HG03354 (cell line): ENCODE measurements around the gene NAA25.
"Not testable (repeated sequence)": the region's sequence is repeated elsewhere in the genome, so short reads cannot be mapped to it uniquely, and the experiment has no call there.

ENCODE experiments used
- ATAC-seq: cut with Tn5 transposase; IDR thresholded peaks from one replicate; pipeline ENCODE4 v1.9.1; 2021; ENCODE audit warnings: mild to moderate bottlenecking; ENCODE audit not compliant: unreplicated experiment, poor library complexity, severe bottlenecking

Gene NAA25

GRCh38 chr12:112087851-112088250 lies 20.7 kb downstream of the NAA25 start:
- ATAC-seq = no peak

GRCh38 chr12:112087055-112087850 lies 21.3 kb downstream of the NAA25 start:
- no peak for ATAC-seq

- ATAC-seq = no peak
Measured at GRCh38 chr12:112066566-112066965, 42.0 kb downstream of the NAA25 start.

GRCh38 chr12:112063273-112063672 lies 45.3 kb downstream of the NAA25 start:
- no peak for ATAC-seq

DNA sequence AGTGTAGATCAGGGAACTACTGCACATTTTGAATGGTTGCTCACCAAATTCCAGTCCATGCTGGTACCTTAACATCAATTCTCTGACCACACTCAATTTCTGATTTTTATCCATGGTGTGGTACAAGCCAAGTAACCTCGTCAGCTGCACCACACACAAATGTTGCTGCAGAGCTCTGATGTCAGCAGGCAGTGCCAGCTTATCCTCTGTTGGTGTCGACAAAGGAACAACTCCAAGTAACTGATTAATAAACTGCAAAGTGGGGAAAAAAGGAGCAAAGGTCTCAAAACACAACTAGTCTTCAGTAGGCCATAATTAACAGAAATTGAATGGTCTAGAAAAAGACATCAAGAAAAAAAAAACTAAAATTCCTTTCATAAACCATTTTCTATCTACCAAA lies 47.4 kb downstream of the NAA25 start:
- ATAC-seq = no peak

- no peak for ATAC-seq
Measured at GRCh38 chr12:112049351-112049750, 59.2 kb downstream of the NAA25 start.

DNA sequence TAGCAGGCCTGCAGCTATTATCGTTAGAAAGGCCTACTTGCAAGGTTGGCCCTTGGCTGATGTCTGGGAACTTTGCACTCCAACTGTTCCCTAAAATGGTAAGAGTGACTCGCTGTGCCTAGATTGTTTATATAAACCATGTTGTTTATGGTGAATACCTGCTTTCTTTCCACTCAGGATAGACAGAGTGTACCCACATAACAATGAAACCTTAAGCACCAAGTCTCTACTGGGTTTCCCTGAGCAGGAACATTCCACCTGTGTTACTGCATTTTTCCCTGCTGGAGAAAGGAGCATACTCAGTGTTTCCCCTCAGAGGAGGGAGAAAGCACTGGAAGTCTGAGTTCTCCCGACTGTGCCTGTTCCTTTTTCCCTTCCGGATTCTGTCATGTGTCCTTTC lies 62.6 kb downstream of the NAA25 start:
- ATAC-seq = no peak

DNA sequence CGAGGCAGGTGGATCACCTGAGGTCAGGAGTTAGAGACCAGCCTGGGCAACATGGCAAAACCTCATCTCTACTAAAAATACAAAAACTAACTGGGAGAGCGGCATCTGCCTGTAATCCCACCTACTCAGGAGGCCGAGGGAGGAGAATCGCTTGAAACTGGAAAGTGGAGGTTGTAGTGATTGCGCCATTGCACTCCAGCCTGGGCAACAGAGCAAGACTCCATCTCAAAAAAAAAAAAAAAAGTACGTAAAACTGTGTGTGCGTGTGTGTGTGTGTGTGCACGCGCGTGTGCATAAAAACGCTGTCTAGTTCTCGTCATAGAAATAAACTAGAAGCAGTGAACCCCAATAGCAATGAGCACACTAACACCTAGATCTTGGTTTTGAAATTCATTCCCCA lies 72.0 kb downstream of the NAA25 start:
- not testable (repeated sequence) for ATAC-seq

DNA sequence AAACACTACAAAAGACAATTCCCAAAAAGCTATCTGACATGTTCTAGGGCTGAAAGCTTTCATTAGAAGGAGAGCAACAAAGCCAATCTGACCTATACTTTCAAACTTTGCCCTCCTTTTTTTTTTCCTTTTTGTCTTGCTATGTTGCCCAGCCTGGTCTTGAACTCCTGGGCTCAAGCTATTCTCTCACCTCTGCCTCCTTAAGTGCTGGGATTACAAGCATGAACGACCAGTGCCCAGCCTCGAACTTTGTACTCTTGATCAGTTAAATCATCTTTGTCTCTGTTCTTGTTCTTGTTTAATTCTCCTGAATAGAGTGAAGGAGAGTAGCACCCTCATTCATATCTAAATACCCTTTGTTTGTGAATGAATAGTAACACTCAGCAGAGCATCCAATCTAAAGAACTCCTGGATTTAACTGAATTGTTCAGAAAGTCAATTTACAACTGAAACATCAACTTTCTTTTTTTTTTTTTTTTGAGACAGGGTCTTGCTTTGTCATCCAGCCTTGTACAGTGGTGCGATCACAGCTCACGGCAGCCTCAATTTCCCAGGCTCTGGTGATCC lies 73.3 kb downstream of the NAA25 start:
- no peak for ATAC-seq

- no peak for ATAC-seq
Measured at GRCh38 chr12:112032292-112032691, 76.3 kb downstream of the NAA25 start.

- ATAC-seq = no peak
Measured at GRCh38 chr12:112031472-112031871, 77.1 kb downstream of the NAA25 start.

- no peak for ATAC-seq
Measured at GRCh38 chr12:112029301-112029700, 79.3 kb downstream of the NAA25 start.

DNA sequence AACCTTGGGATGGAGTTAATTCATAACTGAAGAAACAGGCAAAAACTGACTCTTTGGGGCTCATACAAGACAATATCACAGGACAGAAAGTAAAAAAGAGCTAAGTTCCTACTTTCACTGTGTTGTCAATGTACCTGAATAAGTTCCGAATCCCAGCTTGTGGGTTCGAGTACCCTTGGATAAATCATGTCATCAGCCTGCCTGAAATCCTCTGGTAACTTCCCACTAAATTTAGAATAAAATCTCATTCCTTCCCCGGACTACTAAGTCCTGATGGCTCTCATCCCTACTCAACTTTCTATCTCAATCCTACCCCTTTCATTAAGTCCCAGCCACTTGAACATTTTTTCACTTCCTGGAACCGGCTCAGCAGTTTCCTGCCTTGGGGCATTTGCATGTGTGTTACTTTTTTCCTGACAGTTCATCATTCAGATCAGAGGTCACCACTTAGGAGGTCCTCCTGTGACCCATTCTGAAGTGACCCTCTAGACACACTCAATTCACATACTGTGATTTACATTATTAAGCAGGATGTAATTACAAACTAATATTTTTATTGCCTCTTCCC lies 82.7 kb downstream of the NAA25 start:
- ATAC-seq = no peak

GRCh38 chr12:112023759-112024396 lies 84.7 kb downstream of the NAA25 start:
- no peak for ATAC-seq

DNA sequence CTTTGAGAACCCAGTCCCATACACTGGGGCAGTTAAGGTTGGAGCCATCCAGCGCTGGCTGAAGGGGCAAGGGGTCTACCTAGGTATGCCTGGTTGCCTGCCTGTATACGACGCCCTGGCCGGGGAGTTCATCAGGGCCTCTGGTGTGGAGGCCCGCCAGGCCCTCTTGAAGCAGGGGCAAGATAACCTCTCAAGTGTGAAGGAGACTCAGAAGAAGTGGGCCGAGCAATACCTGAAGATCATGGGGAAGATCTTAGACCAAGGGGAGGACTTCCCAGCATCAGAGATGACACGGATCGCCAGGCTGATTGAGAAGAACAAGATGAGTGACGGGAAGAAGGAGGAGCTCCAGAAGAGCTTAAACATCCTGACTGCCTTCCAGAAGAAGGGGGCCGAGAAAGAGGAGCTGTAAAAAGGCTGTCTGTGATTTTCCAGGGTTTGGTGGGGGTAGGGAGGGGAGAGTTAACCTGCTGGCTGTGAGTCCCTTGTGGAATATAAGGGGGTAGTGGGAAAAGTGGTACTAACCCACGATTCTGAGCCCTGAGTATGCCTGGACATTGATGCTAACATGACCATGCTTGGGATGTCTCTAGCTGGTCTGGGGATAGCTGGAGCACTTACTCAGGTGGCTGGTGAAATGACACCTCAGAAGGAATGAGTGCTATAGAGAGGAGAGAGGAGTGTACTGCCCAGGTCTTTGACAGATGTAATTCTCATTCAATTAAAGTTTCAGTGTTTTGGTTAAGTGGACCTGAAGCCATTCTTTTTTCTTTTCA lies 86.2 kb downstream of the NAA25 start:
- no peak for ATAC-seq

DNA sequence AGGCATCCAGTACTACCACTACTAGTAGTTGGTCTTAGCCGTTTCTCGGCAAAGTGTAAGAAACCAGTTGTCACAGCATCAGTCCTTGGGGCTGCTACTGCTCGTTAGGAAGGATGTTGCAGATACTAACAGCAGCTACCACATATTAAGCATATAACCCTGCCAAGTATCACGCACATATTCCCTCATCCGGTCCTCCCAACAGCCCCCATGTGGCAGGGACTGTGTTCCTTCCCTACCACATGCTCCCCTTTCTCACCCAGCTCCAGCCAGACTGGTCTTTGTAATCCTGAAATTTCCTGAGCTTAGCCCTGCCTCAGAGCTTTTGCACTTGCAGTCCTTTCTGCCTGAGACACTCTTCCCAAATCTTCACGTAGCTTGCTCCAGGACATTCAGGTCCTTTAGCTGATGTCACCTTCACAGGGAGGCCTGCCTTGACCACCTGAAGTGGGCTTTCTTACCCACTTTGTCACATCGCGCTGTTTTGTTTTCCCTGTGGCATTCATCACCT lies 87.6 kb downstream of the NAA25 start:
- no peak for ATAC-seq

DNA sequence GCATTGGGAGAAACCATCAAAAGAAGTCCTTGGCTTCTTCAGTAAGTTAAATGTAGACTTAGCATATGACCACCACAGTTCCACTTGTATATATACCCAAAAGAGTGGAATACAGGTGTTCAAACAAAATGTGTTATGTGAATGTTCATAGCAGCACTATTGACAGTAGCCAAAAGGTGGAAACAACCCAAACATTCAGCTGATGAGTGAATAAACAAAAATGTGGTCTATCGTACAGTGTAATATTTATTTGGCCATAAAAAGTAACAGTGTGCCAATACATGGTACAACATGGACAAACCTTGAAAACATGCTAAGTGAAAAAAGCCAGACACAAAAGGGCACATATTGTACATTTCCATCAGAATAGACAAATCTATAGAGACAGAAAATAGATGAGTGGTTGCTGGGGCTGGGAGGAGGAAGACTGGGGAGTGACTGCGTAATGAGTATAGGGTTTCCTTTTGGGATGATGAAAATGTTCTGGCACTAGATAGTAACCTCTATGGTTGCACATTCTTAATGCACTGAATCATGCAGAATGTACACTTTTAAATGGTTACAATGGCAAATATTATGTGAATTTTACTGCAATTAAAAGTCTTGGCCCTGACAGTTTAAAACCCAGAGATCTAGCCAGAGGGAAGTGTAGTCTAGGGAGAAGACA lies 89.9 kb downstream of the NAA25 start:
- ATAC-seq = no peak

GRCh38 chr12:112017041-112017440 lies 91.5 kb downstream of the NAA25 start:
- no peak for ATAC-seq

GRCh38 chr12:112015938-112016337 lies 92.6 kb downstream of the NAA25 start:
- no peak for ATAC-seq
